HUDEP-2 (cell line): ENCODE measurements around the gene GAS2L1.

ENCODE experiments used
- DNase-seq, 76 experiments: peaks; one replicate each; lab custom pipeline; 2025; ENCODE audit not compliant: unreplicated experiment in 76 of 76; lab: John Stamatoyannopoulos, UW

GAS2L1 gene

GRCh38 chr22:29308148-29308790 is 1.8 kb downstream of the GAS2L1 start:
- DNase-seq = peak in 13 of 76 experiments; percentile 19 to 80 (median 52)

DNA sequence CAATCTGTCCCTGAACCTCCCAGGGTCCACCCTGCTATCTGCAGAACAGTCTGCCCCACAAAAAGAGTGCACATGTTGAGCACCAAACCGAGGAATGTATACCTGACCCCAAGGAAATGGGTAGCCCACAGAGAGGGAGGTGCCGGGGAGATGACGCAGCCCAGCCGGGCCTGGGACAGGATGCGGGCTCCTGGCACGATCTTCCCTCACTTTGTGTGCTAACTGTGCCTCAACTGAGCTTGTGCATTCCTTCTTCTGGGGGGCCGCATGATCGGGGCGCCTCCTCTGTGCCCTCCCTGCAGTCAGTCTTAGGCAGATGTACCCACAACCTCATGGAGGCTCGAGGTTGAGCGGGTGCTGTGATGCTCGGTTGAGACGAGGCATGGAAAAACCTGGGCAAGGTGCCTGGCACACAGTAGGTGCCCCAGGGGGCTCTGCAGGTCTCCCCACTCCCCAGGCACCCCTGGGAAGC is 2.4 kb downstream of the GAS2L1 start:
- peak in 51 of 76 experiments; percentile 9 to 80 (median 44) for DNase-seq

GRCh38 chr22:29309332-29310064 is 3.0 kb downstream of the GAS2L1 start:
- peak in 75 of 76 experiments; percentile 49 to 98 (median 91) for DNase-seq

- no peak for DNase-seq
These were observed 3.8 kb downstream of the GAS2L1 start for GRCh38 chr22:29310065-29310862.

DNA sequence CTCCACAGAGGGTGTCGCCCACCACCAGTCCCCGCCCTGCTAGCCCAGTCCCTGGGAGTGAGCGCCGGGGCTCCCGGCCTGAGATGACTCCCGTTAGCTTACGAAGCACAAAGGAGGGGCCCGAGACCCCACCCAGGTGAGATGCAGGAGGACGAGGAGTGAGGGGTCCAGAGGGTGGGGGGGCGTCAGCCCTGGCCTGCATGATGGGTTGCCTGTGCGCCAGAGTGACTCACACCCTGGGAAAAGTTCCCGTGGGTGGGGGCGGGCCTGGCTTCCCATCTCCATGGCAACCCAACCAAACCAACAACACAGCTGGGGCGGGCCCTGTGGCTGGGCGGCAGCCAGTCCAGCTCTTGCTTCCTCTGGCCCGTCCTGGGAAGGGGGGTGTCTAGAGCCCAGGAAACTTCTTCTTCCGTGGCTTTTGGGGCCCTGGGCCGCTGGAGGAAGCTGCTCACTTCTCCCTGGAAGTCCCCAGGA is 4.5 kb downstream of the GAS2L1 start:
- peak in 74 of 76 experiments; percentile 21 to 94 (median 84) for DNase-seq

DNA sequence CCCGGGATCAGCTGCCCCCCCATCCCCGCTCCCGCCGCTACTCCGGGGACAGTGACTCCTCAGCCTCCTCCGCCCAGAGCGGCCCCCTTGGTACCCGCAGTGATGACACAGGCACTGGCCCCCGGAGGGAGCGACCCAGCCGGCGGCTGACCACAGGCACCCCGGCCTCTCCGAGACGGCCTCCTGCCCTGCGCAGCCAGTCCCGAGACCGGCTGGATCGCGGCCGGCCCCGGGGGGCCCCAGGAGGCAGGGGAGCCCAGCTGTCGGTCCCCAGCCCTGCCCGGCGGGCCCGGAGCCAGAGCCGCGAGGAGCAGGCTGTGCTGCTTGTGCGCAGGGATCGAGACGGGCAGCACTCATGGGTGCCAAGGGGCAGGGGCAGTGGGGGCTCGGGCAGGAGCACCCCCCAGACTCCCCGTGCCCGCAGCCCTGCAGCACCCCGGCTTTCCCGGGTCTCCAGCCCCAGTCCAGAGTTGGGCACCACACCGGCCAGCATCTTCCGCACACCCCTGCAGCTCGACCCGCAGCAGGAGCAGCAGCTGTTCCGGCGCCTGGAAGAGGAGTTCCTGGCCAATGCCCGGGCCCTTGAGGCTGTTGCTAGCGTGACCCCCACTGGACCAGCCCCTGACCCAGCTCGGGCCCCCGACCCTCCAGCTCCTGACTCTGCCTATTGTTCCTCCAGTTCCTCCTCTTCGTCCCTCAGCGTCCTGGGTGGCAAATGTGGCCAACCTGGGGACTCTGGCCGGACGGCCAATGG is 5.2 kb downstream of the GAS2L1 start:
- DNase-seq = no peak

- no peak for DNase-seq
These were observed 6.0 kb downstream of the GAS2L1 start for GRCh38 chr22:29312218-29313125.

GRCh38 chr22:29313126-29313575 is 6.7 kb downstream of the GAS2L1 start:
- peak in 69 of 76 experiments; percentile 13 to 81 (median 61) for DNase-seq

DNA sequence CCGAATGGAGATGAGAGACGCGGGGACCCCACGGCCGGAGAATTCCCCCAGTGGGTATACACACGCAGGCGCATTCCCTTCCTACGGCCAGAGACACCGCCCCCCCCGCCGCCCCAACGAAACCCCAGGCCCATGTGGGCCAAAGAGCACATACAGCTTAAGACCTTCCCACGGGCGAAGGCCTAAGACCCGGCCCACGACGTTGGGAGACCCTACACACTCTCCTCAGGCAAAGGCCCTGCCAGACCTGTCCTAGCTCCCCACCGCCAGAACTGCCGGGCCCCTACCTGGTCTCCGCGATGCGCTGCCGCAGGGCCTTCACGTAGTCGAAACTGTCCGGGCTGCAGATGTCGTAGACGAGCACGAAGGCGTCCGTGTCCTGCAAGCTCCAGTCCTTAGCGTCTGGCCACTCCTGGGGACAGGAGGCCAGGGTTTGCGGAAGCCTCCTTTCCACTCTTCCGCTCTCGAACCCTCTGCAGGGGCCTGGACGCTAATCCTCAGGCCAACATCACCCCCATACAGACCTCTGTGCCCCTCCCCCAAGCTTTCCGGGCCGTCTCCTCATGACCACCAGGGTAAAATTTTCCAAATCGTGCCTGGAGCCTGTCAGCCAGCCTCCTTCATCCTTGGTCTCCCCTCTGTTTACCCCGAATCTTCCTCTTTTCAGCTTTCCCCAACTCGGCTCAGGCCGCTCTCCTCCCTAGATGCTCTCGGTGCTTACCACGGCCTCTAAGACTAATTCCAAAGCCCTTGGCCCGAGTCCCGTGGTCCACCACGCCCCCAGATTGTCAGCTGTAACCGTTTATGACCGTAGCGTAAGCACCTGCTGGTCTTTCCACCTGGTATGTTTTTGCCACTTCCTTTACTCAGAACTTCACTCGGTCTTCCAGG is 7.4 kb downstream of the GAS2L1 start:
- DNase-seq = no peak

DNA sequence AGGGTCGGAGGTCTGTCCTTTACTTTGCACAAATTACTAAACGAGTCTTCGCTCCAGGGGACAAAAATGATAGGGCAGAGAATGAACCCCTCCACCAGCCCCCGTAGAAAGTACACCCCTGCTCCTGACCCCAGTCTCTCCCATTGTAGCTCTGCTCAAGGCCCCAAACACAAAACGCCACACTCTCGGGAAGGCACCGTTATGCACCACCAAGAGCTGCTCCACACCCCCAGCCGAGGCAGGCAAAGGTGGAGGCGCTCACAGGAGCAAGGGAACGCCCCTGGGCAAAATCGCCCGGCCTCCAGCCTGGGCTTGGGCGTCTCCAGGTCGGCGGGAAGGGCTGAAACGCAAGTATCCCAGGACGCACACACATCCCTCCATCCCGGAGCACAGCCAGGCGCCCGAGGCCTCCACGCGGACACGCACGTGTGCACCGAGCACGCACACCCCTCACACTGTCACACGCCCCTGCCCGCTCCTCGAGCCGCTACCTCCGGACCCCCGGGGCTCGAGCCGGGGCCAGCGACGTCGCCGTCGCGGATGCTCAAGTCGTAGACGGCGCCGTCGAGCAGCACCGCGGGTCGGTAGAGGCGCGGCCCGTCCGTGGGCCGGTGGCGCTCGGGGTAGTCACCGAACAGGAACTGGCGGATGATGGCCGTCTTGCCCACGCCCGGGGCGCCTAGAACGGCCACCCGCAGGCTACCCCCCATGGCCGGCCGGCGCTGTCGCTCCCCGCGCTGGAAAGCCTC is 8.3 kb downstream of the GAS2L1 start:
- DNase-seq = peak in 6 of 76 experiments; percentile 9 to 20 (median 16)

DNA sequence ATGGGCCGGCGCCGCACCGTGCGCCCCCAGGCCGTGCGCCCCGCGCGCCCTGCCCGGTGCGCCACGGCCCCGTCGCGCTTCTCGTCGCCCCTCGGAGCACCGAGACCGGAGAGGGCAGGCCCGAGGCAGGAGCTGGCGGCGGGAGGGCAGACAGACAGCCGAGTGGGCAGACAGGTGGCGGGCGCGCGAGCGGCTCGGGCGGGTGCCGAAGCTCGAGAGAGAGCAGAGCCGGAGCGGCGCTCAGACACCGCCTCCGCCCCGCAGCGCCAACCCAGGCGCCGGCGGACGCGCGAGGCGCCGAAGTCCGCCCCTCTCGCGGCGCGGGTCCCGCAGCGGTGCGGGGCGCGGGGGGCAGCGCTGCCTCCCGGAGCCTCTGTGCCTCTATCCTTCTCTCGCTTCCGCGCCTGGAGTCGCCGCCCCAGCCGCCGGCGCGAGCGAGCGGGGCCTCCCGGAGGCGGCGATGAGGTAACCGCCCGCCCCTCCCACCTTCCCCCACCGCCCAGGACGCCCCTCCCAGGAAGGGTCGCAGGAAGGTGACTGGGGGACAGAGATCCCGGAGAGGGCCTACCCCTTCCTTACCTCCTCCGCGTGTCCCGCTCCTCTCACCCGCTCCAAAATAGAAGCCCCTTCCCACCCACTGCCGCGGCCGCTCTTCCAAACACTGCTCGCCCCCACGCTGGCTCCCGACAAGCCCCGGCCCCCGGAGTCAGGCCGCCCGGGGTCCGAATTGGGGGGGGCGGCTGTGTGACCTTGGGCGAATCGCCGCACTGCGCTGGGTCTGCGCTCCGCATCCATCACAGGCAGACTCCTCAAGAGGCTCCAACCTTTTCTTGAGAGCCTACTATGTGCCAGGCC is 9.1 kb downstream of the GAS2L1 start, which contains the start of gene RASL10A:
RASL10A (minus strand) TSS at position 412 of the 855 bp plus-strand sequence. CDS start 451 bp downstream, outside the sequence.
- DNase-seq = peak in 2 of 76 experiments; percentile 3 to 21

GRCh38 chr22:29316141-29316828 is 9.8 kb downstream of the GAS2L1 start:
- no peak for DNase-seq

- no peak for DNase-seq
These were observed 11.5 kb downstream of the GAS2L1 start for GRCh38 chr22:29317827-29318454.

GRCh38 chr22:29319072-29319471 is 12.6 kb downstream of the GAS2L1 start:
- no peak for DNase-seq

- DNase-seq = peak in 6 of 76 experiments; percentile 7 to 37 (median 20)
These were observed 14.1 kb downstream of the GAS2L1 start for GRCh38 chr22:29320546-29320945.
